HG03196 (cell line): Measurements from ENCODE around the gene PARM1.
"Not testable (repeated sequence)": the region's sequence is repeated elsewhere in the genome, so short reads cannot be mapped to it uniquely, and the experiment has no call there.

ENCODE experiments used
- ATAC-seq: cut with Tn5 transposase; IDR thresholded peaks from one replicate; pipeline ENCODE4 v1.9.1; 2021; ENCODE audit not compliant: unreplicated experiment

The PARM1 gene

GRCh38 chr4:74982546-74983252 lies 49.8 kb downstream of the PARM1 start:
- no peak for ATAC-seq

- ATAC-seq = no peak
Measured at GRCh38 chr4:74983253-74983635, 50.3 kb downstream of the PARM1 start.

- ATAC-seq = no peak
Measured at GRCh38 chr4:74990276-74990875, 57.5 kb downstream of the PARM1 start.

- ATAC-seq = not testable (repeated sequence)
Measured at GRCh38 chr4:74994436-74994835, 61.5 kb downstream of the PARM1 start.

GRCh38 chr4:74996996-74997395 lies 64.1 kb downstream of the PARM1 start:
- ATAC-seq = no peak

- no peak for ATAC-seq
Measured at GRCh38 chr4:74997948-74998729, 65.2 kb downstream of the PARM1 start.

- no peak for ATAC-seq
Measured at GRCh38 chr4:74999714-75000309, 66.9 kb downstream of the PARM1 start.

GRCh38 chr4:75001871-75002270 lies 69.0 kb downstream of the PARM1 start:
- ATAC-seq = no peak

GRCh38 chr4:75002381-75002780 lies 69.5 kb downstream of the PARM1 start:
- no peak for ATAC-seq

GRCh38 chr4:75003979-75004378 lies 71.1 kb downstream of the PARM1 start:
- ATAC-seq = no peak

- ATAC-seq = peak; percentile 84
Measured at GRCh38 chr4:75004755-75005668, 72.1 kb downstream of the PARM1 start.

- ATAC-seq = no peak
Measured at GRCh38 chr4:75005727-75006126, 72.8 kb downstream of the PARM1 start.

- ATAC-seq = no peak
Measured at GRCh38 chr4:75007891-75008290, 75.0 kb downstream of the PARM1 start.

GRCh38 chr4:75009138-75009537 lies 76.2 kb downstream of the PARM1 start:
- no peak for ATAC-seq

- no peak for ATAC-seq
Measured at GRCh38 chr4:75011131-75011795, 78.3 kb downstream of the PARM1 start.

GRCh38 chr4:75015627-75016026 lies 82.7 kb downstream of the PARM1 start:
- ATAC-seq = no peak

GRCh38 chr4:75016472-75016871 lies 83.6 kb downstream of the PARM1 start:
- ATAC-seq = no peak

- no peak for ATAC-seq
Measured at GRCh38 chr4:75018811-75019479, 86.0 kb downstream of the PARM1 start.

- no peak for ATAC-seq
Measured at GRCh38 chr4:75025431-75025830, 92.5 kb downstream of the PARM1 start.
